Measurements from ENCODE around the gene MAGI1.

Gene MAGI1

DNA sequence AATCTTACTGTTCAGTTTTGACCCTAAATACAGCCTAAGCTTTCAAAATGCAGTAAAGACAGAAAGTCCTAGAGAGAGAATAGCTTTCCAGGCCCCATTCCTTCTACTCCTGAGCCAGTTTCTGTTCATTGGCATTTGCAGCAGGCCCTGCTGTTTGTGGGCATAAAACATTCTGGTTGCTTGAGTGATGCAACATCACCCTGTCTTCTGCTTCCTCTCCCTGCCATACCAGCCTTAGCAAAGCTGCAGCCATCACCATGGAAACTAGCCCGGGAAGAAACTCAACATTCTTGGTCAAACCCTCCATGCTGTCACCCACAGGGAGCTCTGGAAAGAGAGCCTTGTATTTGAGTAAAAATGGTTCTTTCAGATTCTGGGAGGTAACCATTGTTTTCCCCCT is 325.7 kb downstream of the MAGI1 start:
- POLR2A ChIA-PET: no interaction called here
- DNase-seq (ENCODE audit: extremely low spot score): no peak
- TF ChIP-seq, protein P1, sequence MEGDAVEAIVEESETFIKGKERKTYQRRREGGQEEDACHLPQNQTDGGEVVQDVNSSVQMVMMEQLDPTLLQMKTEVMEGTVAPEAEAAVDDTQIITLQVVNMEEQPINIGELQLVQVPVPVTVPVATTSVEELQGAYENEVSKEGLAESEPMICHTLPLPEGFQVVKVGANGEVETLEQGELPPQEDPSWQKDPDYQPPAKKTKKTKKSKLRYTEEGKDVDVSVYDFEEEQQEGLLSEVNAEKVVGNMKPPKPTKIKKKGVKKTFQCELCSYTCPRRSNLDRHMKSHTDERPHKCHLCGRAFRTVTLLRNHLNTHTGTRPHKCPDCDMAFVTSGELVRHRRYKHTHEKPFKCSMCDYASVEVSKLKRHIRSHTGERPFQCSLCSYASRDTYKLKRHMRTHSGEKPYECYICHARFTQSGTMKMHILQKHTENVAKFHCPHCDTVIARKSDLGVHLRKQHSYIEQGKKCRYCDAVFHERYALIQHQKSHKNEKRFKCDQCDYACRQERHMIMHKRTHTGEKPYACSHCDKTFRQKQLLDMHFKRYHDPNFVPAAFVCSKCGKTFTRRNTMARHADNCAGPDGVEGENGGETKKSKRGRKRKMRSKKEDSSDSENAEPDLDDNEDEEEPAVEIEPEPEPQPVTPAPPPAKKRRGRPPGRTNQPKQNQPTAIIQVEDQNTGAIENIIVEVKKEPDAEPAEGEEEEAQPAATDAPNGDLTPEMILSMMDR (IDR thresholded peaks at IDR 0.05; ENCODE audit: control extremely low read depth, extremely low read depth, low read depth, missing control alignments): no peak
- CTCF ChIA-PET: interaction anchor here (0.9 to 3.3 kb wide), 5 partner anchors 7 to 22 kb away, joined by 3 to 17 read pairs (median 3); no protein-coding TSS in a partner anchor

DNA sequence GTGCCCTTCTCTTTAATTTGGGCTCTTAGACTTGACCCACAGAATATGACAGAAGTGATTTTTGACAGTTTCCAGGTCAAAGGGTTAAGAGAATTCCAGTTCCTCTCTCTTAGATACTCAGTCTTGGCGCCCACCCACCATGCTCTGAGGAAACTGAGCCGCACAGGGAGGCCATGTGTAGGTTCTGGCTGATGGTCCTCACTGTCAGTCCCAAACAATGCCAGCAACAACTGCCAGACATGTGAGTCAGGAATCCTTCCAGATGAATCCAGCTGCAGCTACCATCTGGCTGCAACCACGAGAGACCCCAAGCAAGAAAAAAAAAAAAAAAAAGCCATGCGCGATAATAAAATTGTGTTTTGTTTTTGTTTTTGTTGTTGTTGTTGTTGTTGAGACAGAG is 326.6 kb downstream of the MAGI1 start:
- DNase-seq (ENCODE audit: extremely low spot score): no peak
- ChIA-PET POLR2A (no interaction called here), CTCF (interaction anchor here (3.3 kb wide), 1 partner anchor 20 kb away, joined by 17 read pairs; no protein-coding TSS in a partner anchor)
- TF ChIP-seq, protein P1 (IDR thresholded peaks at IDR 0.05; ENCODE audit: control extremely low read depth, extremely low read depth, low read depth, missing control alignments): no peak

DNA sequence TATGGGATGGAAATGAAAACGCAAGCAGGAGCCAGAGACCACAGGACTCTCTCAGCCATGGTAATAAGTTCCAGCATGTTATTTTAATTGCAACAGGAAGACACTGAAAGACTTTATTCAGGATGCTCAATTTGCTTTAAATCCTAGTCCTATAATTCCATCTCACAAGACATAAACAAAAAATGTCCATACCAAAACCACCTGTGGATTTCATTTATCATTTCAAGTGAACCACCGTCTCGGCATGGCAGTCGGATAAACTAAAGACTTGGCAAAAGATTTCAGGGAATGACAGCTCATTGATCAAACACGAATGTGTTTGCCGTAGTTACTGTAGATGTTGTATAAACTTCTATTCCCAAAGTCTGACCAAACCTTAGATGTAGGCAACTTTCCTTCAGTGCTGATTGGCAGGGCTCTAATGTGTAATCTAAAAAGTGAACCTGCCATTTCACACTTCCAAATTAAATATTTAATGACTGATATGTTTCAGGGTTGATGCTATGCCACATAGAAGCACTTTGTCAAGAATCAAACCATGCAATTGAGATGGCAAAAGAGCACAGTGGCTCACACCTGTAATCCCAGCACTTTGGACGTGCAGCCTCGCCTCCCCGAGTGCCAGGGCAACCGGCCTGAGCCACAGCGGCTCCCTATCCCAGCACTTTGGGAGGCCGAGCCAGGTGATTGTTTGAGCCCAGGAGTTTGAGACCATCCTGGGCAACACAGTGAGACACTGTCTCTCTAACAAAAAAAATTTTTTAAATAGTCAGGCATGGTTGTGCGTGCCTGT is 331.7 kb downstream of the MAGI1 start:
- DNase-seq (ENCODE audit: extremely low spot score): no peak
- POLR2A ChIA-PET: no interaction called here
- CTCF ChIA-PET: interaction anchor here (1.2 kb wide), 1 partner anchor 8 kb away, joined by 3 read pairs; no protein-coding TSS in a partner anchor
- TF ChIP-seq, protein P1 (IDR thresholded peaks at IDR 0.05; ENCODE audit: control extremely low read depth, extremely low read depth, low read depth, missing control alignments): no peak

DNA sequence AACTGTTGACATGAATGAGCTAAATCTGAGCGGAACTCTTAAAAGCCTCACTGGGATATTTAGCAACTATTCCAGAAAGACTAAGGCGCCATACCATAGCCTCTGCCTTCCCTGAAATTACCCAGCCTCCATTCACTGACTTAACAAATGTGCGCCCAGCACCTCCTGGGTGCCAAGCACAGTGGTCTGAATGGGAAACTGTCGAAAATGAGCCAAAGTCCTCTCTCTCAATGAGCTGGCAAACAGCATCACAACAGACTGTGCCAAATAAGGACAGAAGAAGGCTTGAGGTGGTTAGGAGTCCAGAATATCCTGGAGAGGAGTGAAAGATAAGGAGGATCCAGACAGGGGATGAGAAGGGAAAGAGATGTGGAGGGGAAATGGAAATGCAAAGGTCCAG is 332.4 kb downstream of the MAGI1 start:
- DNase-seq (ENCODE audit: extremely low spot score): no peak
- TF ChIP-seq, protein P1 (IDR thresholded peaks at IDR 0.05; ENCODE audit: control extremely low read depth, extremely low read depth, low read depth, missing control alignments): no peak
- CTCF ChIA-PET: interaction anchor here (1.2 to 1.8 kb wide), 4 partner anchors 7 to 33 kb away, joined by 3 to 5 read pairs (median 4); no protein-coding TSS in a partner anchor
- POLR2A ChIA-PET: no interaction called here

DNA sequence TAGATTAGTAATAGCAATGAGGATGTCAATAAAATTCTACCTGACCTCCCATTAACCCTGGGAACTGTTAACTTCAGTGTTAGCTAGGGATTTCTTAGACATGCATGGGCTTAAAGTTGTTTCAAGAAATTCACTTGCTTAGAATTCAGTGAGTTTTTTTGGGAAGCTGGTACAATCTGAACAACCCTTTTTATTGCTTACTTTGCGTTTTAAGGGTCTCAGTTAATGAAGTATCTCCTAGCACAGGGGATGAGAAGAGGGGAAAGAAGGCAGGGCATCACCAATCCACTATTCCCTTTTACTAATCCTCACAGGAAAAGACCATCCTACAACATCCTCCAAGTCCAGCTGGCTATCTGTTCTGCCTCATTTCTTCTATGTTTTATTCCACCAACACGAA is 334.9 kb downstream of the MAGI1 start:
- TF ChIP-seq, protein P1 (IDR thresholded peaks at IDR 0.05; ENCODE audit: control extremely low read depth, extremely low read depth, low read depth, missing control alignments): no peak
- POLR2A ChIA-PET: no interaction called here
- CTCF ChIA-PET: interaction anchor here (1.5 to 1.6 kb wide), 2 partner anchors 14 to 24 kb away, joined by 3 to 4 read pairs; no protein-coding TSS in a partner anchor
- no peak for DNase-seq (ENCODE audit: extremely low spot score)

DNA sequence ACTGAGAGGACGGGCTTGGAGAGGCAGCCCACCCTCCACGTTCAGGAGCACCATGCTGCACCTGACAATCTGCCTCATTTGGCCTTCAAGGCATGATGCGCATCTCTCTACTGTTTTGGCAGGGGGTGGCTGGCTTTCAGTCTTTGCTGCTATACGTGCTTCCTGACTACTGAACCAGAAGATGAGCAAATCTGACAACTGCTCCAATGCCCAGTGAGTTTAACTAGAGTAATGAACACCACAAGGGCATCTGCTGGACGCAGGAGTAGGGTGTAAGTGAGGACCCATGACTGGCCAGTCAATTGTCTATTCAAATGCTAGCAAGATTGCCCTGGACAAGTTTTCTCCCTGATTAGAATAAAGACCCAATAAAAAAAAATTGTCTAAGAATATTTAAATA is 335.7 kb downstream of the MAGI1 start:
- TF ChIP-seq, protein P1 (IDR thresholded peaks at IDR 0.05; ENCODE audit: control extremely low read depth, extremely low read depth, low read depth, missing control alignments): no peak
- ChIA-PET CTCF (interaction anchor here (1.5 to 1.6 kb wide), 2 partner anchors 14 to 25 kb away, joined by 3 to 4 read pairs; no protein-coding TSS in a partner anchor), POLR2A (no interaction called here)
- DNase-seq (ENCODE audit: extremely low spot score): no peak

Data from GM10248 (cell line).